T-helper 22 cell (primary cell): ENCODE results near the gene EGLN3.
"Not testable (repeated sequence)": the region's sequence is repeated elsewhere in the genome, so short reads cannot be mapped to it uniquely, and the experiment has no call there.

Source experiments
- DNase-seq: peaks from one replicate; pipeline ENCODE4 v3.0.0-alpha.2; 2020; ENCODE audit warnings: low read depth

The EGLN3 gene

GRCh38 chr14:33934938-33935337 is 15.9 kb downstream of the EGLN3 start:
- DNase-seq, result no peak

- no peak for DNase-seq
Measured at GRCh38 chr14:33934043-33934750, 16.7 kb downstream of the EGLN3 start.

- DNase-seq, result no peak
Measured at GRCh38 chr14:33933386-33933933, 17.4 kb downstream of the EGLN3 start.

- no peak for DNase-seq
Measured at GRCh38 chr14:33932576-33933345, 18.1 kb downstream of the EGLN3 start.

- DNase-seq, result no peak
Measured at GRCh38 chr14:33932033-33932432, 18.8 kb downstream of the EGLN3 start.

GRCh38 chr14:33931461-33931860 is 19.4 kb downstream of the EGLN3 start:
- DNase-seq, result no peak

GRCh38 chr14:33930439-33930838 is 20.4 kb downstream of the EGLN3 start:
- no peak for DNase-seq

- no peak for DNase-seq
Measured at GRCh38 chr14:33929799-33930408, 21.0 kb downstream of the EGLN3 start.

GRCh38 chr14:33928895-33929294 is 22.0 kb downstream of the EGLN3 start:
- no peak for DNase-seq

- DNase-seq, result no peak
Measured at GRCh38 chr14:33927944-33928343, 22.9 kb downstream of the EGLN3 start.

GRCh38 chr14:33926967-33927366 is 23.9 kb downstream of the EGLN3 start:
- DNase-seq, result not testable (repeated sequence)

GRCh38 chr14:33925946-33926345 is 24.9 kb downstream of the EGLN3 start:
- no peak for DNase-seq

- no peak for DNase-seq
Measured at GRCh38 chr14:33925235-33925634, 25.6 kb downstream of the EGLN3 start.

- DNase-seq, result no peak
Measured at GRCh38 chr14:33924566-33925100, 26.2 kb downstream of the EGLN3 start.

- DNase-seq, result no peak
Measured at GRCh38 chr14:33922125-33922524, 28.7 kb downstream of the EGLN3 start.

GRCh38 chr14:33918256-33918655 is 32.6 kb downstream of the EGLN3 start:
- DNase-seq, result no peak

- no peak for DNase-seq
Measured at GRCh38 chr14:33917661-33918060, 33.2 kb downstream of the EGLN3 start.

- no peak for DNase-seq
Measured at GRCh38 chr14:33916663-33917565, 34.0 kb downstream of the EGLN3 start.

- DNase-seq, result no peak
Measured at GRCh38 chr14:33915682-33916081, 35.2 kb downstream of the EGLN3 start.

- DNase-seq, result no peak
Measured at GRCh38 chr14:33914676-33915516, 36.0 kb downstream of the EGLN3 start.

GRCh38 chr14:33911046-33911445 is 39.8 kb downstream of the EGLN3 start:
- no peak for DNase-seq
